Suprapubic skin (tissue), 4 donors: ENCODE data around the gene HOXB3. TPM values are rescaled to one million over a fixed set of nuclear protein-coding genes. Genes with fewer than 3 reads are reported as not detected.

Source experiments
- DNase-seq, 2 donors: peaks; one replicate each; pipeline ENCODE4 v3.0.0-alpha.2; 2019; ENCODE audit warnings: low spot score in 2 of 2
- H3K27ac ChIP-seq: fragments of 200-600 bp; sonication (generic); one replicate; pipeline ENCODE4 v1.5.1; 2019
- H3K27me3 ChIP-seq: fragments of 200-600 bp; sonication (generic); one replicate; pipeline ENCODE4 v1.5.1; 2019
- H3K36me3 ChIP-seq: fragments of 200-600 bp; sonication (generic); one replicate; pipeline ENCODE4 v1.5.1; 2019
- H3K4me1 ChIP-seq: fragments of 200-600 bp; sonication (generic); one replicate; pipeline ENCODE4 v1.5.1; 2019
- H3K4me3 ChIP-seq: fragments of 200-600 bp; sonication (generic); one replicate; pipeline ENCODE4 v1.5.1; 2019; ENCODE audit warnings: mild to moderate bottlenecking
- H3K9me3 ChIP-seq: fragments of 200-600 bp; sonication (generic); one replicate; pipeline ENCODE4 v1.5.1; 2019
- CTCF ChIP-seq, 2 donors: fragments of 200-600 bp in 1 of 2; fragments of 450-650 bp in 1 of 2; sonication (generic) in 1 of 2; IDR thresholded peaks; one replicate each; pipeline ENCODE4 v1.5.1; 2016 to 2019; ENCODE audit warnings: antibody characterized with exemption in 2 of 2, mild to moderate bottlenecking in 1 of 2, moderate library complexity in 1 of 2
- EP300 ChIP-seq: sonication (generic); formaldehyde crosslinking; IDR thresholded peaks from one replicate; pipeline ENCODE4 v1.6.1; 2017; ENCODE audit warnings: antibody characterized with exemption
- POLR2A ChIP-seq, 2 donors: fragments of 450-650 bp; IDR thresholded peaks; one replicate each; pipeline ENCODE4 v1.6.1; 2017; ENCODE audit warnings: antibody characterized with exemption in 2 of 2, mild to moderate bottlenecking in 2 of 2, moderate library complexity in 2 of 2
- POLR2AphosphoS5 ChIP-seq, 3 donors: sonication (generic); formaldehyde crosslinking; IDR thresholded peaks; one replicate each; pipeline ENCODE4 v1.6.1; 2017; ENCODE audit warnings: antibody characterized with exemption in 3 of 3
- WGBS: methylation state at CpG from one replicate; pipeline ENCODE4 v1.1.5; 2018; 5-methylcytosine and 5-hydroxymethylcytosine counted together
- total RNA-seq, 4 donors: library from RNA; depleted of rRNA; stranded (reverse); fragments of >200 nt; gene quantifications; one replicate each; pipeline ENCODE4 v1.1.0, GENCODE V29; 2016

HOXB3 gene
- total RNA-seq, 4 donors from 2014 or later: 2.3 to 20.8 (median 3.9) TPM

- Histone ChIP-seq H3K9me3 (no peaks in the 10 kb centered on the region), H3K27ac (peak overlapping the region; percentile 88), H3K4me3 (peak overlapping the region; percentile 88), H3K4me1 (peaks cover 59% of the 10 kb centered on the region), H3K27me3 (peaks cover 60% of the 10 kb centered on the region), H3K36me3 (no peaks in the 10 kb centered on the region)
- no peak for TF ChIP-seq POLR2A (IDR thresholded peaks at IDR 0.05)
- TF ChIP-seq EP300: no peak
- TF ChIP-seq POLR2AphosphoS5 (IDR thresholded peaks at IDR 0.05): no peak
- DNase-seq: no peak
- 8% methylated on average over 36 of the region's 36 CpGs for WGBS
Observed at GRCh38 chr17:48611681-48612455, 21.8 kb upstream of the HOXB3 start.

DNA sequence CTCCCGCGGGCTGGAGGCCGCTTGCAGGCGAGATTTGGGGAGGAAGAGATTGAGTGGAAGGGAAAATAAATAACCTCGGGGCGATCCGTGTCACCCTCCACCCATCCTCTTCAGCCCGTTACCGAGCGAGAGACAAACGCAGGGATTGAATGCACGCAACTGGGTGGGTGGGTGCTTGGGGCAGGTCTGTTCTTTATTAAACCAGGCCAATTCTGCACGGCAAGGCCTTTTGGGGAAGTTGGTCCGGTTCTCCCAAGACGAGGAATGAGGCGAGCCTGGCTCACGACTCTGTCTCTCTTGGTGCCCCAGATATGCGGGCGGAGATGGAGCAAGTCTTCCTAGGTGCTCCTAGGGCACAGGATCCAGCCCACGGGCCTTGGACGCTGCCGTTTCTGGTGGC, 21.2 kb upstream of the HOXB3 start:
- no peak for DNase-seq
- Histone ChIP-seq H3K4me3 (peak overlapping the region; percentile 88), H3K9me3 (no peaks in the 10 kb centered on the region), H3K27me3 (peaks cover 57% of the 10 kb centered on the region), H3K36me3 (no peaks in the 10 kb centered on the region), H3K27ac (peak overlapping the region; percentile 88), H3K4me1 (peaks cover 59% of the 10 kb centered on the region)
- TF ChIP-seq CTCF (IDR thresholded peaks at IDR 0.05) (no peak), EP300 (no peak), POLR2A (IDR thresholded peaks at IDR 0.05) (no peak), POLR2AphosphoS5 (IDR thresholded peaks at IDR 0.05) (no peak)
- WGBS: 1% methylated on average over 22 of the region's 22 CpGs

DNA sequence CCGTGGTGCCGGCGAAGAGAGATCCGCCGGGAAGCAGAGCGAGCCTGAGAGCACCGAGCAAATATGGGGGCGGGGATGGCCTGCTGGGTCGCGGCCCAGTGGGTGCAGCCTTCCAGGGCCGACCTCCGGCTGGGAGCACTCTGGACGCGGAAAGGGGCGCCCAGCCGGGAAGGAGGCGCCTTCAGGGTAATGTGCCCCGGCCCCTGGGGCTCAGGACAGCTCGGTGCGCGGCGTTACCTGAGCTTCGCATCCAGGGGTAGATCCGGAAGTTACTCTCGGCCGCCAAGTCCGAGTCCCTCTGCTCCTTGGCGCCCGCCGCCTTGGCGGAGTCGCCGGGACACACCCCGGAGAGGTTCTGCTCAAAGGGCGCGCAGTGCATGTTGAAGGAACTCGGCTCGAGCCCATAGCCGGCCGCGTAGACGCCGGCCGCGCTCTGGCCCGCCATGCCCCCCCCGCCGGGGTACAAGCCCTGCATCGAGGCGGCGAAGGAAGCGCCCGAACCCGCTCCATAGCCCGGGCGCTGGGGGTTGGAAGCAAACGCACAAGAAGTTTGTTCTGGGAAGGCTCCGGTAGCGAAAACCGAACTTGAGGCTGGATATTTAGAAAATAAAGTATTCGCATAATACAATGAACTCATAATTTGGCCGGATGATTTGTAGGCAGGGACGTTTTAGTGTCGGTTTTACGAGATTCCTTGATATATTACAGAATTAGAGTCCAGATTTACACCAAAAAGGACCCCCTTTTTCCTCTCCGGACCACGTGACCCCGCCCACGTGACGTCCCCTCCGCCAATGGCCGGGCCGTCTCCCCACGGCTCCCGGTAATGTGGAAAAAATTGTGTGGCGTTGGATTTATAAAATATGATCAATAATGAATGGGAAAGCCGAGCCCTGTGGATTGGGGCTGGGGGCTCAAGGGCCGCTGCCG, 20.5 kb upstream of the HOXB3 start, which contains the start of gene HOXB7:
Gene HOXB7, minus strand, starts transcription at position 736 of the 930 bp plus-strand sequence. Its CDS starts 99 bp downstream, at position 637.
- WGBS: 2% methylated on average over 48 of the region's 79 CpGs
- H3K4me1 ChIP-seq: peaks cover 60% of the 10 kb centered on the region
- H3K9me3 ChIP-seq: no peaks in the 10 kb centered on the region
- H3K4me3 ChIP-seq: peak within 1 kb of the TSS; percentile 88
- peak; percentile 91 to 92 for DNase-seq
- TF ChIP-seq CTCF (IDR thresholded peaks at IDR 0.05) (no peak), POLR2AphosphoS5 (IDR thresholded peaks at IDR 0.05) (no peak), EP300 (no peak), POLR2A (IDR thresholded peaks at IDR 0.05) (no peak)
- peaks cover 55% of the 10 kb centered on the region for H3K27me3 ChIP-seq
- peak within 1 kb of the TSS; percentile 88 for H3K27ac ChIP-seq
- no peaks in the 10 kb centered on the region for H3K36me3 ChIP-seq

GRCh38 chr17:48609759-48610281, 19.8 kb upstream of the HOXB3 start:
- DNase-seq: no peak

More at GRCh38 chr17:48609759-48610281, 19.8 kb upstream of the HOXB3 start:
- Histone ChIP-seq H3K9me3 (no peaks in the 10 kb centered on the region), H3K27ac (peak overlapping the region; percentile 88), H3K36me3 (no peaks in the 10 kb centered on the region), H3K4me1 (peaks cover 59% of the 10 kb centered on the region), H3K4me3 (peak overlapping the region; percentile 88), H3K27me3 (peaks cover 53% of the 10 kb centered on the region)
- 8% methylated on average over 15 of the region's 15 CpGs for WGBS
- no peak for TF ChIP-seq POLR2A (IDR thresholded peaks at IDR 0.05)
- no peak for TF ChIP-seq CTCF (IDR thresholded peaks at IDR 0.05)
- no peak for TF ChIP-seq EP300
